Breast epithelium (tissue), 3 donors: ENCODE measurements around the gene BRIX1.

ENCODE experiments used
- CTCF ChIP-seq, 3 donors: fragments of 450-650 bp; IDR thresholded peaks; one replicate each; pipeline ENCODE4 v1.5.1; 2016 to 2017; ENCODE audit warnings: antibody characterized with exemption in 3 of 3, mild to moderate bottlenecking in 3 of 3, moderate library complexity in 3 of 3
- POLR2AphosphoS5 ChIP-seq, 3 donors: sonication (generic); formaldehyde crosslinking; IDR thresholded peaks; one replicate each; pipeline ENCODE4 v1.6.1; 2017; ENCODE audit warnings: antibody characterized with exemption in 3 of 3

- TF ChIP-seq CTCF (IDR thresholded peaks at IDR 0.05) (no peak), POLR2AphosphoS5 (IDR thresholded peaks at IDR 0.05) (no peak)
Measured at GRCh38 chr5:34957321-34957720, 41.8 kb downstream of the BRIX1 start.
